GM21390 (cell line): ENCODE data around the gene CFAP410.

Source experiments
- ATAC-seq: cut with Tn5 transposase; IDR thresholded peaks from one replicate; pipeline ENCODE4 v1.9.1; 2021; ENCODE audit not compliant: unreplicated experiment

CFAP410 gene

GRCh38 chr21:44331650-44332307, 7.4 kb downstream of the CFAP410 start:
- ATAC-seq = no peak

GRCh38 chr21:44331209-44331608, 8.0 kb downstream of the CFAP410 start:
- ATAC-seq = no peak

GRCh38 chr21:44330698-44331097, 8.5 kb downstream of the CFAP410 start:
- no peak for ATAC-seq

- ATAC-seq = no peak
Observed at GRCh38 chr21:44329971-44330681, 9.1 kb downstream of the CFAP410 start.

- no peak for ATAC-seq
Observed at GRCh38 chr21:44329086-44329889, 9.9 kb downstream of the CFAP410 start.

GRCh38 chr21:44328242-44328895, 10.8 kb downstream of the CFAP410 start:
- no peak for ATAC-seq

- ATAC-seq = no peak
Observed at GRCh38 chr21:44327603-44327974, 11.6 kb downstream of the CFAP410 start.

- no peak for ATAC-seq
Observed at GRCh38 chr21:44326716-44327602, 12.2 kb downstream of the CFAP410 start.

- no peak for ATAC-seq
Observed at GRCh38 chr21:44326272-44326647, 12.9 kb downstream of the CFAP410 start.

GRCh38 chr21:44325386-44326271, 13.6 kb downstream of the CFAP410 start:
- no peak for ATAC-seq

- no peak for ATAC-seq
Observed at GRCh38 chr21:44324854-44325107, 14.4 kb downstream of the CFAP410 start.

- no peak for ATAC-seq
Observed at GRCh38 chr21:44324106-44324853, 14.9 kb downstream of the CFAP410 start.

- ATAC-seq = no peak
Observed at GRCh38 chr21:44323591-44323990, 15.6 kb downstream of the CFAP410 start.

GRCh38 chr21:44322621-44323325, 16.4 kb downstream of the CFAP410 start:
- no peak for ATAC-seq

- ATAC-seq = no peak
Observed at GRCh38 chr21:44321846-44322450, 17.2 kb downstream of the CFAP410 start.

- no peak for ATAC-seq
Observed at GRCh38 chr21:44320847-44321246, 18.3 kb downstream of the CFAP410 start.

GRCh38 chr21:44319407-44320065, 19.7 kb downstream of the CFAP410 start:
- ATAC-seq = no peak
